ENCODE data around the gene EML1.
"Not testable (repeated sequence)": the region's sequence is repeated elsewhere in the genome, so short reads cannot be mapped to it uniquely, and the experiment has no call there.

The EML1 gene

GRCh38 chr14:99752486-99753121, 40.6 kb upstream of the EML1 start:
- Histone ChIP-seq H3K9me3 (ENCODE audit: control insufficient read depth, insufficient read depth, low read length) (no peaks in the 10 kb centered on the region), H3K9ac (ENCODE audit: low read depth, low read length) (no peak overlapping the region), H3K36me3 (ENCODE audit: insufficient read depth, low read length) (no peaks in the 10 kb centered on the region), H3K4me1 (ENCODE audit: insufficient read depth, low read length) (peaks cover 12% of the 10 kb centered on the region; the same call in 1 of the 2 replicates)

DNA sequence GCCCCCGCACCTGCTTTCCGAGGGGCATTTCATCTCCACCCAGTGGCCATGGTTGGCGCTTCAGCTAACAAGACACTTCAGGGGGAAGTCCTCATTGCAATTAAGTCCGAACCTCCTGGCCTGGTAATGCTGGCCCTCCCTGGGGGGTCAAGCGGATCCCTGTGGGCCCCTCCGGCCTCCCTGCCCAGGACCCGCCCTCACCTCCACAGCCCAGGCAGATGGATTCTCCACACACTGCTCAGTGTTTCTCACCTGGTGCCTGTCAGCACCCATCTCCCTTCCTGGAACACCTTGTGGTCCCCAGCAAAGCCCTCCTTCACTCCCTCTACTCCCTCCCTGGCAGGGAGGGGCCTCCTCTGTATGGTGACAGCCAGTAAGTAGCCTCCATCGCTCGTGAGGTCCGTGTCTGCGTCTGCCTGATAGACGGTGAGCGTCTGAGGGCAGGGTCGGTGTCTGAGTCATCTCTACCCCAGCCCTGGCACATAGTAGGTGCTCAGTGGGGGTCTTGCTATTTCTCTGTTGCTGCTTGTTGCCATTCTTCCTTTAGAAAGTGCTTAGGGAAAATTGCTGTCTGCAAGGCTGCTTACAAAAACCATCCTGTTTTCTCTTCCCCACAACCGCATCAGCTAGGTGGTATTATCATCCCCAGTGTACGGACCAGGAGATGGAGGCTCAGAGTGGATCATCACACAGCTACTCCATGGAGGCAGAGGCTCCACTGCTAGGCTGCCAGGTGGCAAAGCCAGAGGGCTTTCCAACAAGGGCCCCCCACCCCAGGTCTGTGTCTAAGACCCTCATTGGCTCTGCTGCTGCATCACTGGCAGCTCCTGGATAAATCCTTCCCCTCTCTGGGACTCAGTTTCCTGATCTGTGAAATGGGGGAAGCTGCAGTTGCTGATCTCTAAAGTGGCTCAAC, 39.7 kb upstream of the EML1 start:
- Histone ChIP-seq H3K9me3 (ENCODE audit: control insufficient read depth, insufficient read depth, low read length) (no peaks in the 10 kb centered on the region), H3K9ac (ENCODE audit: low read depth, low read length) (no peak overlapping the region), H3K36me3 (ENCODE audit: insufficient read depth, low read length) (no peaks in the 10 kb centered on the region), H3K4me1 (ENCODE audit: insufficient read depth, low read length) (peaks cover 18% of the 10 kb centered on the region; the same call in 1 of the 2 replicates)

GRCh38 chr14:99754141-99755067, 38.8 kb upstream of the EML1 start:
- no peak overlapping the region for H3K9ac ChIP-seq (ENCODE audit: low read depth, low read length)
- peaks cover 27% of the 10 kb centered on the region for H3K4me1 ChIP-seq (ENCODE audit: insufficient read depth, low read length)
- no peaks in the 10 kb centered on the region for H3K9me3 ChIP-seq (ENCODE audit: control insufficient read depth, insufficient read depth, low read length)
- no peaks in the 10 kb centered on the region for H3K36me3 ChIP-seq (ENCODE audit: insufficient read depth, low read length)

DNA sequence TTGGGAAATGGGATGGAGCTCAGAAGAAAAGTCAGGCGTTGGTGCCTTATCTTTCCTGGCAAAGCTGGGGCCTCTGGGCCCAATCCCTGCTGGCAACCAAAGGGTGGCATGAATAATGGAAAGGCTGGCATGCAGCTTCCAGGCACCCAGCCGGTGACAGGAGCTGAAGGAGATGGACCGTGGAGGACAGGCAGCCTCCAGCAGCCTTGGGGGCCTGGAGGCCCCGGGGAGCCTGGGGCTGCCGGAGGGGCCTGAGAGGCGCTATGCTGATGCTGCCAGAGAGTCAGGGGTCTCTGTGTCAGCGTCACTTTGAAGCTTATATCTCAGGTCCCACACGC, 38.2 kb upstream of the EML1 start:
- no peaks in the 10 kb centered on the region for H3K9me3 ChIP-seq (ENCODE audit: control insufficient read depth, insufficient read depth, low read length)
- H3K36me3 ChIP-seq (ENCODE audit: insufficient read depth, low read length), result no peaks in the 10 kb centered on the region
- no peak overlapping the region for H3K9ac ChIP-seq (ENCODE audit: low read depth, low read length)
- H3K4me1 ChIP-seq (ENCODE audit: insufficient read depth, low read length), result peaks cover 32% of the 10 kb centered on the region

GRCh38 chr14:99755629-99756603, 37.3 kb upstream of the EML1 start:
- Histone ChIP-seq H3K36me3 (ENCODE audit: insufficient read depth, low read length) (no peaks in the 10 kb centered on the region), H3K4me1 (ENCODE audit: insufficient read depth, low read length) (peaks cover 40% of the 10 kb centered on the region), H3K9me3 (ENCODE audit: control insufficient read depth, insufficient read depth, low read length) (no peaks in the 10 kb centered on the region), H3K9ac (ENCODE audit: low read depth, low read length) (no peak overlapping the region)

DNA sequence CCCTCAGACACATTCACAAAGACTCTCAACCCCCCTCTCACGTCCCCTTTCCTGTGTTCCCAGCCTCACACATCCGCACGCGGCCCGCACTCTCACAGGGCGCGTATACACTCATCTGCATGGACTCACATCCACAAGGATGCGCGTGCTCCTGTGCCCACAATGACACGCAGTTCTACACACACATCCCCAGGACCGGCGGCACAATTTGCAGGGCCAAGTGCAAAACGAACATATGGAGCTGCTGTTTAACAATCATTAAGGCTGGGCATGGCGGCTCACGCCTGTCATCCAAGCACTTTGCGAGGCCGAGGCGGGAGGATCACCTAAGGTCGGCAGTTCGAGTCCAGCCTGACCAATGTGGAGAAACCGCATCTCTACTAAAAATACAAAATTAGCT, 36.4 kb upstream of the EML1 start:
- H3K9ac ChIP-seq (ENCODE audit: low read depth, low read length), result no peak overlapping the region
- peaks cover 39% of the 10 kb centered on the region for H3K4me1 ChIP-seq (ENCODE audit: insufficient read depth, low read length)
- H3K36me3 ChIP-seq (ENCODE audit: insufficient read depth, low read length), result no peaks in the 10 kb centered on the region
- H3K9me3 ChIP-seq (ENCODE audit: control insufficient read depth, insufficient read depth, low read length), result no peaks in the 10 kb centered on the region

DNA sequence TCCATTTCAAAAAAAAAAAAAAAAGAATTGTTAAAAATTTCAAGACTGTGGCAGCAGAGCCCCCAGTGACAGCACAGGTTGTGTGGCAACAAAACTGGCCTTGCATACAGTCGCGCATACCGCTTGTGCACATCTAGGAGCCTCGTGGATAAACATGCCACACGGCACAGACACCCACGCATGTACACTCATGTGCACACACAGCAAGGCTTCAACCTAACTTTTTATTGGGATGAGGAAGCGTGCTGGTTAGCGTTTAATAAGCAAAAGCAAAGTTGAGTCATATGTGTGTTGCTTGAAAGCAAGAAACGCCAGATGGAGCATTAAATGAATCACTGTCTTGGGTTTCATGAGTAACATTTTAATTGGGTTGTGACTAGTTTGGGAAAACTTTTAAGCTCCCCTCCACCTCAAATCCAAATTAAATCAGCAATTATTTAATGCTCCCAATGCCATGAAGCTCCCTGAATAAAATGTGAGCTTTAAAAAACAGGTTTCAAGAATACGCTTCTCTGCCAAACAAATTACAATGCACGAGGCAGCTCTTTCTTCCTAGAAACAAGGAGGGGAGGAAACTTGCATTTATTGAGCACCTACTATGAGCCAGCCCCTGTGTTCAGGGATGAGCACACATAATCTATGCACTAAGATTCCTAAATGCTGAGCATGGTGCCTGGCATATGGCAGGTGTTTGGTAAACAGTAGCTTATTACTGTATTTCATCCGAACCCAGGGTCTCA, 35.7 kb upstream of the EML1 start:
- Histone ChIP-seq H3K4me1 (ENCODE audit: insufficient read depth, low read length) (peaks cover 32% of the 10 kb centered on the region), H3K9ac (ENCODE audit: low read depth, low read length) (no peak overlapping the region), H3K36me3 (ENCODE audit: insufficient read depth, low read length) (no peaks in the 10 kb centered on the region), H3K9me3 (ENCODE audit: control insufficient read depth, insufficient read depth, low read length) (no peaks in the 10 kb centered on the region)

GRCh38 chr14:99758121-99758821, 34.9 kb upstream of the EML1 start:
- Histone ChIP-seq H3K9me3 (ENCODE audit: control insufficient read depth, insufficient read depth, low read length) (no peaks in the 10 kb centered on the region), H3K36me3 (ENCODE audit: insufficient read depth, low read length) (no peaks in the 10 kb centered on the region), H3K9ac (ENCODE audit: low read depth, low read length) (no peak overlapping the region), H3K4me1 (ENCODE audit: insufficient read depth, low read length) (peaks cover 28% of the 10 kb centered on the region)

DNA sequence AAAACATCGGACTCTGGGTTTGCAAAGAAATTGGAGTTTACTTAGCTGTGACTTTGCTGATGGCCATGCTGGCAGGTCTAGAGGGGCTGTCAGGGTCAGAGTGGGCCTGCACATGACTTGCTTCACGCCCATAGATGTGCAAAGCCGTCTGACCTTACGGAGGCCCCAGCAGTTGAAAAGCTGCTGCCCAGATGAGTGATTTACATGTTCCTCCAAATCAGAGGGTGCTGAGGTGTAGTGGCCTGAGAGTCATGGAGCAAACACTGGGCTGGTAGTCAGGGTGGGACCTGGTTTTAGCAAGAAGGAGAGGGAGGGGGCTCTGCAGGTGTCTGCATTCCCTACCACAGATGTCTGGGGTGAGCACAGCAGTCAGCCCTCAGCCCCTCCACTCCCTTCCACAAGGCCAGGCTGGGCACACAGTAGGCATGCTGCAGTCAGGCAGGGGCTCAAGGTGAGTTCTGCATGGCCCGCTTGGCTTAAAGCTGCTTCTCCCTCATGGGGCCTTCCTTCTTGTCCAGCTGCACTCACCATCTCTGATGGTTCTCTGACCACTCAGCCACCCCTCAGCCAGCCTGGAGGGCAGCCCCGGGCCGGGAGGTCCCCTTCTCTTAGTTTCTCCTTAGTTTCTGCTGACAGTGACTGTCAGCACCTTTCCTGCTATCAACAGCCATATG, 34.2 kb upstream of the EML1 start:
- no peaks in the 10 kb centered on the region for H3K36me3 ChIP-seq (ENCODE audit: insufficient read depth, low read length)
- peaks cover 28% of the 10 kb centered on the region for H3K4me1 ChIP-seq (ENCODE audit: insufficient read depth, low read length)
- no peaks in the 10 kb centered on the region for H3K9me3 ChIP-seq (ENCODE audit: control insufficient read depth, insufficient read depth, low read length)
- no peak overlapping the region for H3K9ac ChIP-seq (ENCODE audit: low read depth, low read length)

GRCh38 chr14:99759546-99759925, 33.7 kb upstream of the EML1 start:
- no peaks in the 10 kb centered on the region for H3K9me3 ChIP-seq (ENCODE audit: control insufficient read depth, insufficient read depth, low read length)
- H3K36me3 ChIP-seq (ENCODE audit: insufficient read depth, low read length), result no peaks in the 10 kb centered on the region
- H3K9ac ChIP-seq (ENCODE audit: low read depth, low read length), result no peak overlapping the region
- H3K4me1 ChIP-seq (ENCODE audit: insufficient read depth, low read length), result peaks cover 28% of the 10 kb centered on the region

DNA sequence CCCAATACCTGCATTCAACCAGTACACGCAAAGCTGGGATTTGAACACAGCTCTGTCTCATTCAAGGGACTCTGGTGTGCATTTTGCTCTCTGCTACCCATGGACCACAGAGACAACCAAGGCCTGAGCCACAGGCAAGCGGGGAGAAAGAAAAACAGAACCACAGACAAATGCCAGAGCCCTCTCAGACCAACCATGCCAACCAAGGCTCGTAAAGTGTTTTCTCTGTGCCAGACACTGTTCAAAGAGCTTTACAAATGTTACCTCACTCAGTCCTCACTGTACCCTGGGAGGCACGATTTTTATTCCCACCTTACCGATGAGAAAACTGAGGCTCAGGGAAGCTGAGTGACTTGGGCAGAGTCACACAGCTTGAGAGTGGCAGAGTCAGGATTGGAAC, 32.4 kb upstream of the EML1 start:
- peaks cover 28% of the 10 kb centered on the region for H3K4me1 ChIP-seq (ENCODE audit: insufficient read depth, low read length)
- no peaks in the 10 kb centered on the region for H3K9me3 ChIP-seq (ENCODE audit: control insufficient read depth, insufficient read depth, low read length)
- H3K36me3 ChIP-seq (ENCODE audit: insufficient read depth, low read length), result no peaks in the 10 kb centered on the region
- no peak overlapping the region for H3K9ac ChIP-seq (ENCODE audit: low read depth, low read length)

- H3K9ac ChIP-seq (ENCODE audit: low read depth, low read length); H3K36me3 ChIP-seq (ENCODE audit: insufficient read depth, low read length); H3K9me3 ChIP-seq (ENCODE audit: control insufficient read depth, insufficient read depth, low read length): not testable (repeated sequence)
- peaks cover 27% of the 10 kb centered on the region for H3K4me1 ChIP-seq (ENCODE audit: insufficient read depth, low read length)
Measured at GRCh38 chr14:99762911-99763310, 30.3 kb upstream of the EML1 start.

Data from ES-I3 (cell line).